HG03045 (cell line): ENCODE measurements around the gene MYH10.

Experiments
- ATAC-seq: cut with Tn5 transposase; IDR thresholded peaks from one replicate; pipeline ENCODE4 v1.9.1; 2021; ENCODE audit warnings: mild to moderate bottlenecking, moderate library complexity; ENCODE audit not compliant: unreplicated experiment

Gene MYH10

GRCh38 chr17:8499171-8499570 lies 131.4 kb downstream of the MYH10 start:
- no peak for ATAC-seq

DNA sequence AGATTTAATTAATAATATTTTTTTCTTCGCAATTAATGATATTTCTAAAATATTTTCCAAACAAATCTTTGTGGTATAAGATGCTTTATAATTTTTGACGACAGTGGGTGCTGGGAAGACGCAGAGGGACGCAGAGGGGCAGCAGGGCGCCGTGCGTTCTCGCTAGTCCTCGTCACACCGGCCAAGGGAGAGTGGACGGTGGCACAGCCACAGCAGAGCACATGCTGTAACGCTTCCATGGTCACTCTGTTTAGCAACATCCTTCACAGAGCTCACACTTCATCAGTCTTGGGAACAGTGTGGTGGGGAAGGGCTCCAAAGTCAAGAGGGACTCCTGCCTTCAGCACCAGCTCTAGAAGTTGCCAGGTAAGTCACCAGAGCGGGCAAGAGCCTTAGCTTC lies 134.4 kb downstream of the MYH10 start:
- ATAC-seq, result no peak

DNA sequence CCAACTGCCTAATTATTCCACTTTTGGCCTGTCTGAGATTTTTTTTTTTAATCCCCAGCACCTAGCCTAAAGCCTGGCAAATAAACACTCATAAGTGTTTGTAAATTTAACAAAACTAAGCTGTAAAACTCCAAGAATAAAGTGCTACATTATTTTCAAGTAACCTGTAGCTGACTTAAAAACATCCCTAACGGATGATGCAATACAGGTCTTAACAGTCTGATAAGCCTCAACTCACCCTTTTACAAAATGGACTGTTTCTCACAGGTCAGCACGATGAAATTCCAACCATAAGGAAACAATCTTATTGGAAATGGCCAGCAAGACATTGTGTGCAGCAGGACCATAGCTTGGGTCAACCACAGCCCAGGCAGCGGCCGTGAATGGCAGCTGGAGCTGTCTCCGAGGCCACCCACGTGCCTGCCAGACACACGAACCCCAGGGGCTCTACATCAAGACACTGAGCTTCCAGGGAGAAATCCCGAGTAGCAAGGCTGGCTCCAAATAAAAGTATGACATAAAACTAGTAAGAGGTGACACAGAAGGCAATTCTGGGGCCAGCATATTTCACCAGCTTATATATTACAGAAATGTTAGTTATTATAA lies 135.9 kb downstream of the MYH10 start:
- no peak for ATAC-seq

- no peak for ATAC-seq
Measured at GRCh38 chr17:8494021-8494420, 136.5 kb downstream of the MYH10 start.

DNA sequence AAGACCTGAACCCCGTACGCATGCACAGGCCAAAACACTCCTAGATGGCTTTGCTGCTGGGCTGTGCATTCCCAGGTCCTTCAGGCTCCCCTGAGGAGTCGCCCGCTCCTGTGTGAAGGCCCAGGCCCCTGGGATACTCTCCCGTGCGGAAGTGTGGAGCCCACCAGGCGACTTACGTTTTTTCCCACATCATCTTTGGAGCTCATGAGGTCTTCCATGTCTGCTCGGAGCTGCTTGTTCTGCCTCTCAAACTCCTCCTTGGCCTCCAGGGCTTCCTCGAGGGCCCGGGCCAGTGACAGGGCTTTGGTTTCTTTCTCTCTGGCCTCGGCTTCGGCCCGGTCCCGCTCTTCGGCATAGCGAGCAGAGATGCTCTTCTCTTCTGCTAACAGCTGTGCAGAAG lies 138.4 kb downstream of the MYH10 start:
- no peak for ATAC-seq

DNA sequence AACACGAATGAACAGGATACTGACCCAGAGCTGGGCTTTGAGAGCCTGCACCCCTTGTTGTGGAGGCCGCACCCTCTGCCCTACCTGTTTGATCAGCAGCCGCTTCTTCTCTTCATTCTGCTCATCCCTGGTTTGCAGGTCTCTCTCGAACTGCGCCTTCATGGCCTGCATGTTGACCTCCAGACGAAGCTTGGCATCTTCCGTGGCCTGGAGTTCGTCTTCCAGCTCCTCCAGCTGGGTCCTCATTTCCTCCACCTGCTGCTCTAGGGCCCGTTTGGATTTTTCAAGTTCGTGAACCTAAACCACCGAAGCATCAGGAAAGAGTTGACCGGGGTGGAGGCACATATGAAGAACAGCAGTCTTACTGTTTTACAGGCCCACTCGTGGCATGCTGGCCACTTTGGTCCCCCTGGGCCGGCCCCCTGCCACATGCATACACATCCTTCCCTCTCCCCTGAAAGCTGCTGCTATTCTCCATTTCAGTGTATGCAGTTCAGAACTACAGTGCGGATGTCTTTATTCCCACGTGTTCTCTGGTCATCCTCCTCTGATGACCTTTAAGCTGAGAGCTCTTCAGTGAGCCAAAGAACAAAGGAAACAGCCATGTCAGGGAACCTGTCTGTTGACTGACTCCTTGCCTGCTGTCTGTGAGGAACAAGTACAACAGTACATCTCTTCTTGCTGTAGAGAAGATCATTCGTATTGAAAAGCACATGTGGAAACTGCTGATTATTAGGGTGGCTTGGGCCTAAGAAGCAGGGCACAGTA lies 140.1 kb downstream of the MYH10 start:
- no peak for ATAC-seq

DNA sequence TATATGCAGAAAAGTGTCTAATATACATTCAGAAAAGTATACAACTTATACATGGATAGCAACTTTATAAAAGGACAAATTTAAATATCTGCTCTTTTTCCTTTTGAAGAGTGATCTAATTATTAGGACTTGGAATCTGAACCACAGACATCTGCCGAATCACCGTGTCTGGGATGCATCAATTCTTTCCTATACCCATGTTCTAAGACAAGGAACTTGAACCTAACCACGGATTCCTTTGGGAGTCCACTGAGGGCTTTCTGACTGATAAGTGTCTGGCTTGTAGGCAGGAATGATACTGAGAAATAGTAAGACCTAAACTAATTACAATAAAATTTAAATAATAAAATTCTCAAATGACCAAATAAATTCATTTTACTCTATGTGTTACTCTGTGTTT lies 140.7 kb downstream of the MYH10 start:
- ATAC-seq, result no peak

GRCh38 chr17:8488901-8489300 lies 141.6 kb downstream of the MYH10 start:
- ATAC-seq, result no peak

- ATAC-seq, result no peak
Measured at GRCh38 chr17:8488491-8488890, 142.0 kb downstream of the MYH10 start.

- no peak for ATAC-seq
Measured at GRCh38 chr17:8487743-8488142, 142.8 kb downstream of the MYH10 start.

- no peak for ATAC-seq
Measured at GRCh38 chr17:8487130-8487645, 143.3 kb downstream of the MYH10 start.

DNA sequence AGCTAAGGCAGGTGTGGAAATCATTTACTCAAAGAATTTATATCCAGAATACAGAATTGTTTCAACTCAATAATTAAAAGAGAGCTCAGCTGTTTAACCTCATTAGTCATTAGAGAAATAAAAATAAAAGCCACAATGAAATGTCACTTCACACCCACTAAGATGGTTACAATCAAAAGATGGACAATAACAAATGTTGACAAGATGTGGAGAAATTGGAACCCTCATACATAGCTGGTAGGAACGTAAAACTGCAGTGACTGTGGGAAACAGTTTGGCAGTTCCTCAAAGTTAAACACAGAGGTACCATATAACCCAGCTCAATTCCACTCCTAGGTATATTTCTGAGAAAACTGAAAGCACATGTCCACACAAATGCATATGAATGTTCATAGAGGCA lies 145.0 kb downstream of the MYH10 start:
- ATAC-seq, result no peak

DNA sequence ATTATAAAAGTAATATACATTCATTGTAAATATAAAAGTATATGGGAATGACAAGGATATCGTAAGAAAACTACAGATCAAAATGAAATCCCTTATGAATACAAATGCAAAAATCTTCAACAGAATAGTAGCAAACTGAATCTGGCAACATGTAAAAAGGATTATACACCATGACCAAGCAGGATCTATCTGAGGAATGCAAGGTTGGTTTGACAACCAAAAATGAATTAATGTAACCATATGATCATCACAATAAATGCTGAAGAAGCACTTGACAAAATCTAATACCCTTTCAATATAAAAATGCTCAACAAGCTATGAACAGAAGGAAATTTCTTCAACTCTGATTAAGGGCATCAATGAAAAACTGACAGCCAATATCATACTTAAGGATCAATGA lies 146.1 kb downstream of the MYH10 start:
- no peak for ATAC-seq

DNA sequence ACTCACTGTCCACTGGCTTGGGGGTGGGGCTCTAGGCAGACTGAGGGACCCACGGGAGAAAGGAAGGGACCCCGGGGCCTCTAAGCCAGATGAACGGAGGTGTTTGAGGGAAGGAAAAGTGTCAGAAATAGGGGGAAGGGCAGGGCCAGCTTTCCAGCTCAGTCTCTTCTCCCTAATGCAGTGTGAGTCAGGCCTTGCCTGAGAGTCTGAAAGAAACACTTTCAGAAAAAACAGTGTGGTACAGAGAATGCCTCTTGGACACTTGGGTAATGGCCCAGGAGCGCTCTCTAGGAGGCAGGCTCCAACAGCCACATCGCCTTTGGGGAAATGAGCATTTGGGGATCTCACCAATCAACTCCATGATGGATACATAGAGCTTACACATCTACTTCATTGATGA lies 148.0 kb downstream of the MYH10 start:
- no peak for ATAC-seq

DNA sequence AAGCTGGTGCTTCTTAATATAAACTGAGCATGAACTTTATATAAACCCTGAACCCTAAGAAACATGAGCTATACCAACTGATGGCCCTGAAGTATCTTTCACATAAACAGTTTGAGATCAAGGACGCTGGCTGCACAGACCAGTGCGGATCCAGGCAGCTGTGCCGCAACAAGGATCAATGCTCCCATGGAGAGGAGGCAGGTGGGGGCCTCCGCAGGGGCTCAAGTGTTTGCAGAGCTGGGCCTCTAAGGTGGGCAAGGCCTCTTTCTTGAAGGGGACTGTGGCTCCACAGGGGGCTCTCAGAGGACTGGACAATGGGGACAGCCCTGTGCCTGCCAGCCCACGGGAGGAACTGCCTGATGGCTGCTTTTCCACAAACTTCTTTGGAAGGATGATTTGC lies 148.8 kb downstream of the MYH10 start:
- ATAC-seq, result no peak

- ATAC-seq, result no peak
Measured at GRCh38 chr17:8481089-8481488, 149.4 kb downstream of the MYH10 start.

GRCh38 chr17:8480011-8480976 lies 150.2 kb downstream of the MYH10 start:
- no peak for ATAC-seq

- no peak for ATAC-seq
Measured at GRCh38 chr17:8479431-8479947, 151.0 kb downstream of the MYH10 start.

DNA sequence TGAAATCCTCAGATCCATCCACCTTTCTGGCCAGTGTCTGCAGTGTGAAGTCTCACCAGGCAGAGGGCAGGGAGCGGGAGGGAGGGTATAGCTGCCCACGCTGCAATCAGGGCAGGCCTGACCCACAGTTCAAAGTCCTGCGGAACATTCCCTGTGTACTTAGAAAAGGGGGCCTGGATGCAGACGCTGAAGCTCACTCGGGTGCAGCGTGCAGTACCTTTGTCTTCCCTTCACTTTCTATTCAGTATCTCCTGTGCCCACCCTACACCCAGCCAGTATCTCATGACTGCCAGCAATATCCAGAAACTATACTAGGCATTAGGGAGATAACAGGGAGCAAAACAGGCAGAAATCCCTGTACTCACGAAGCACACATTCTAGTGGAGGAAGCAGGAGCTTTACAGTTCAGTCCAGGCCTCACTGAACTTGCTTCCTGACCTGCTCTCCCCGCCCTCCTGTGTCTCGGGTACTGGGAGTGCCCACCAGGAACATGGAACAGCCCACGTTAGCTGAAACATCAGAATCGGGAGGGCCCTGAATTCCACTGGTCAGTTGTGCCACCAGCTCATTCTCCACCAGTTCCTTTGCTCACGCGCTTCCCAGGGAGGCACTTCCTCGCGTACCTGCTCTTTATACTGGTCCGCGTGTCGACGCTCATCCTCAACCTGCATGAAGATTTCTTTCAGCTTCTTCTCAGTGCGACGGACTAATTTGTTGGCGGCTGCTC lies 152.6 kb downstream of the MYH10 start:
- no peak for ATAC-seq

DNA sequence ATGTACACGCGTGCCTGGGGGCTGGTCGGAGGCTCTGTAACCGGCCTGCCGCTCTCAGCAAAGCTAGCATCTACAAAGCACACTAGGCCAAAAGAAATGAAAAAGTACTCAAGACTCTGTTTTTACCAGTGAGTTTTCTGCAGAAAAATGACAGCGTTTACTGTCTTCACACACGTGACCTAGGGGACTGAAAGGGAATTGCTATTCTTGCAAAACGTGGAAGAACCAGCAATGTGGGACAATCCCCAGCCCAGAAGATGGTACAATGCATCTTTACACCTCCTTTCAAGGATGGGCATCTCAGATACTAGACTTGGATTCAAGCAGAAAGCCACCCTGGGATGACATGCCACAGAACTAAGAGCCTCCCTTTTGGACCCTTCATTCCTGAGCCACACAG lies 153.4 kb downstream of the MYH10 start:
- ATAC-seq, result no peak

GRCh38 chr17:8476741-8477140 lies 153.8 kb downstream of the MYH10 start:
- no peak for ATAC-seq
